Rectal smooth muscle tissue (tissue), 1 donor: ENCODE results near the gene KRTAP10-11.
"Not testable (repeated sequence)": the region's sequence is repeated elsewhere in the genome, so short reads cannot be mapped to it uniquely, and the experiment has no call there.

Experiments
- H3K27ac ChIP-seq: one replicate; pipeline ENCODE4 v1.7.0; 2013; ENCODE audit warnings: low read depth, low read length, inconsistent platforms
- H3K27me3 ChIP-seq: one replicate; pipeline ENCODE4 v1.7.0; 2013; ENCODE audit warnings: low read length; ENCODE audit not compliant: control insufficient read depth, insufficient read depth
- H3K36me3 ChIP-seq: one replicate; pipeline ENCODE4 v1.7.0; 2013; ENCODE audit warnings: low read length; ENCODE audit not compliant: control insufficient read depth, insufficient read depth
- H3K4me1 ChIP-seq: one replicate; pipeline ENCODE4 v1.7.0; 2013; ENCODE audit warnings: low read length; ENCODE audit not compliant: control insufficient read depth, insufficient read depth
- H3K4me3 ChIP-seq: one replicate; pipeline ENCODE4 v1.7.0; 2013; ENCODE audit warnings: low read length
- H3K9ac ChIP-seq: one replicate; pipeline ENCODE4 v1.7.0; 2013; ENCODE audit warnings: low read length

The KRTAP10-11 gene

DNA sequence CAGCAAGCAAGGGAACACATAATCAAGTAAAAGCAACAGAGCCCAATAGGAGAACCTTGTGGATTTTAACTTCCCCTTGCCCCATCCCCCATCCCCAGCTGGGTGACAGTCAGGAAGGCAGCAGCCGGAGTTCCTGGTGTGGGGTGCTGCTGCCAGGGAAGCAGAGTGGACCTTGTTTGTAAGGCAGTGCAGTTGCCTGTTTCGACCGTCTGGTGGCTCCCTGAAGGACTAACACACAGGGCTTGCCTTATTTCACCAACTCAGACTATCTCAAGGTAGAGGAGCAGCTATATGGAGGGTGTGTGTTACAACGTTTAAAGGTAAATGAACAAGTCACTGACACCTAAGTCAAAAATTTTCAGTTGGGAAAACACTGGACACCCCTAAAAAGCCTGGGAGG, 27.7 kb upstream of the KRTAP10-11 start:
- H3K27me3 ChIP-seq = no peaks in the 10 kb centered on the region
- no peaks in the 10 kb centered on the region for H3K36me3 ChIP-seq
- H3K9ac ChIP-seq = no peak overlapping the region
- H3K4me3 ChIP-seq = no peak overlapping the region
- no peak overlapping the region for H3K27ac ChIP-seq
- H3K4me1 ChIP-seq = no peaks in the 10 kb centered on the region

DNA sequence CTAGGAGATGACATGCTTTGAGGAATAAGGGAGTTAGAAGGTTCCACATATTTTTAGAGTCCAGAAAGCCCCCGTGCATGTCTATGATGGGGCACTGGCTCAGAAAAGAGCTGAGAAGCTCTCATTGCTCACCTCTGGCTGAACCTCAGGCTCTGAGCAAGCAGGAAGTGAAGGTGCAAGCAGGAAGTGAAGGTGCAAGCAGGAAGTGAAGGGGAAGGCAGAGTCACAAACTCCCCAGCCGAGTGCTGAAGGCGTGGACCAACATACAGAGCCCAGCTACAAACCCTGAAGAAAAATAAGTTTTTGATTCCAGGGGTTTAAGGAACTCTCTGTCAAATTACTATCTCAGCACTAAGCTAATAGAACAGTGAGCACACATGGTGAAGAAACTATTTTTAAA, 27.3 kb upstream of the KRTAP10-11 start:
- H3K27ac ChIP-seq = no peak overlapping the region
- H3K4me1 ChIP-seq = no peaks in the 10 kb centered on the region
- H3K27me3 ChIP-seq = no peaks in the 10 kb centered on the region
- H3K9ac ChIP-seq = no peak overlapping the region
- no peaks in the 10 kb centered on the region for H3K36me3 ChIP-seq
- H3K4me3 ChIP-seq = no peak overlapping the region

DNA sequence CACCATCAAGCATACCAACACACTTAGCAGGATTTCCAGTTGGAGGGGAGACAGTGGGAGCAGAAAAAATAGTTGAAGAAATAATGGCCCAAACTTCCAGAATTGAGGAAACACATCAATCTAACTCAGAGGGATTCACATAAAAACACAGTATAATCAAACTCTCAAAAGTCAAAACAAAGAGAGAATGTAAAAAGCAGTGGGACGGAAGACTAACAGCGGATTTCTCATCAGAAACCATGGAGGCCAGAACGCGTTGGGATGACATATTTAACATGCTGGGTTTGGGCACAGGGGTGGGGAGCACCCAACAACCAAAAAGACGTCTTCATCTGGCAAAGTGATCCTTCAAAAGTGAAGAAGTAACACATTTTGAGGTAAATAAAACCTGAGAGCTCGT, 26.3 kb upstream of the KRTAP10-11 start:
- Histone ChIP-seq H3K36me3 (no peaks in the 10 kb centered on the region), H3K9ac (no peak overlapping the region), H3K4me1 (no peaks in the 10 kb centered on the region), H3K4me3 (no peak overlapping the region), H3K27ac (no peak overlapping the region), H3K27me3 (no peaks in the 10 kb centered on the region)

DNA sequence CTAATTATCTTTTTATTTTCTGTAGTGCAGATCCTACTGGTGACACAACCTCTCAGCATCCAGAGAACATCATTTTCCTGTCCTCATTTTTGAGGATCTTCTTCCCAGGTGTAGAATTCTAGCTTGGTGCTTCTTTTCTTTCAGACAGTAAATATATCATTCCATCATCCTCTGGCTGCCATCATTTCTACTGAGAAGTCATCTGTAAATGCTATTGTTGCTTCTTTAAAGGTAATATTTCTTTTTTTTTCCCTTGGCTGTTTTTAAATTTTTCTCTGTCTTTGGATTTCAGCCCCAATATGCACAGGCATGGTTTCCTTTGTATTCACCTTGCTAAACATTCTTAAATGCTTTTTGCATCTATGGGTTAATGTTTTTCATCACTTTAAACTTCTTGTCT, 22.6 kb upstream of the KRTAP10-11 start:
- no peak overlapping the region for H3K27ac ChIP-seq
- no peaks in the 10 kb centered on the region for H3K4me1 ChIP-seq
- no peaks in the 10 kb centered on the region for H3K27me3 ChIP-seq
- no peaks in the 10 kb centered on the region for H3K36me3 ChIP-seq
- H3K9ac ChIP-seq = no peak overlapping the region
- no peak overlapping the region for H3K4me3 ChIP-seq

DNA sequence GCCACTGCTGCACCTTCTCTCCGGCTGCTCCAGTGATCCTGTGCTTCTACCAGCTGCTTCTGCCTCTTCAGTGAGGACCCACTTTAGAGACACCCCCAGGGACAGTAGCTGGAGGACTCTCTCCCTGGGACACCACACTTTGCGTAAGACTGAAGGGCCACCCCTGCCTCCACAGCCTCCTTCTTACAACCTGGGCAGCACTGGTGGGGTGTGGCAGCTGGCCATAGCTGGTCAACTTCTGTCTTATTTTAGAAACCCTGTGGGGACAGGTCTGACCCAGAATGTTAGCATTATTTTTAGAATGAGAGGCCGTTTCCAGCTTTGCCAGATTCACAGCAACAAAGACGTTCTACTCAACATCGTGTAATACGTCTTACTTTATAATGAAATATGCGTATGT, 20.5 kb upstream of the KRTAP10-11 start:
- Histone ChIP-seq H3K36me3 (no peaks in the 10 kb centered on the region), H3K4me3 (no peak overlapping the region), H3K27me3 (no peaks in the 10 kb centered on the region), H3K9ac (no peak overlapping the region), H3K27ac (no peak overlapping the region), H3K4me1 (no peaks in the 10 kb centered on the region)

DNA sequence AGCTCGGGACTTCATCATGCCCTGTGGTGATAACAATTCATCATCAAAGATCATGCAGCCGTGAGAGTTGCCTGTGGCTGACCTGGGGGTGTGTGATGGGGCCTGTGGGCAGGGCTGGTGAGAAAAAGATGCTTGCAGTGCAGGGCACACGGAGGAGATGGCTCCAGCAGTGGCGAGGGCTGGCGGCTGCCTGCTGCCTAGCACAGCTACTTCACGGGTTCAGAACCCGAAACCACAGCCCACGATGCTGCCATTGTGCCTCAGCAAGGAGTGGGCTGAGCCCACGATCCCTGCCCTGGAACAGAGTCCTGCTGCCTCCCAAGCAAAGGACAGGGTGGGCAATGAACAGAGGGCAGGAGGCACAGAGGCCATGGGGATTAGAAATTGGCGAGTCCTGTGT, 20.0 kb upstream of the KRTAP10-11 start:
- no peaks in the 10 kb centered on the region for H3K4me1 ChIP-seq
- H3K36me3 ChIP-seq = no peaks in the 10 kb centered on the region
- no peak overlapping the region for H3K27ac ChIP-seq
- no peak overlapping the region for H3K4me3 ChIP-seq
- H3K27me3 ChIP-seq = no peaks in the 10 kb centered on the region
- no peak overlapping the region for H3K9ac ChIP-seq

DNA sequence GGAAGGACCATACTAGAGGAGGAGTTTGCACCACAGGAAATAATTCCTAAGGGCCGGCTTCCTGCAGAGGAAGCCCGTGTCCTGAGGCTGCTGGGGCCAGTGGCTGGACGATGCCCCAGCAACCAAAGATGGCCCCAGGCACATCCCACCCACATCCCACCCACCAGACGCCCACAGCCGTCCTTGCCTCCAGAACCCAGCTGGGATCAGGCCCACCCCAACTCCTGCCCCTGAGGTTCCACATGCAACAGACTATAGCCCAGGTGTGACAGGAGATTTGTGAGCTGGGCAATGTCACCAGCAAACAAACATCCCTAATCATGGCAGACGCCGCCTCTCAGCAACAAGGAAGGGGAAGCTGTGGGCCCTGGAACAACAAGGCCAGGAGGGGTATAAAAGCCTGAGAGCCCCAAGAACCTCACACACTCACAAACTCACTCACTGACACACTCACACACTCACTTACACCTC, 19.5 kb upstream of the KRTAP10-11 start, which contains the start of gene KRTAP10-9:
Gene KRTAP10-9 (plus strand): TSS at position 421 of the 471 bp plus-strand sequence. CDS start 79 bp downstream, outside the sequence.
- no peak within 1 kb of the TSS for H3K4me3 ChIP-seq
- no peaks in the 10 kb centered on the region for H3K36me3 ChIP-seq
- no peak within 1 kb of the TSS for H3K9ac ChIP-seq
- H3K27me3 ChIP-seq = no peaks in the 10 kb centered on the region
- H3K4me1 ChIP-seq = no peaks in the 10 kb centered on the region
- no peak within 1 kb of the TSS for H3K27ac ChIP-seq

DNA sequence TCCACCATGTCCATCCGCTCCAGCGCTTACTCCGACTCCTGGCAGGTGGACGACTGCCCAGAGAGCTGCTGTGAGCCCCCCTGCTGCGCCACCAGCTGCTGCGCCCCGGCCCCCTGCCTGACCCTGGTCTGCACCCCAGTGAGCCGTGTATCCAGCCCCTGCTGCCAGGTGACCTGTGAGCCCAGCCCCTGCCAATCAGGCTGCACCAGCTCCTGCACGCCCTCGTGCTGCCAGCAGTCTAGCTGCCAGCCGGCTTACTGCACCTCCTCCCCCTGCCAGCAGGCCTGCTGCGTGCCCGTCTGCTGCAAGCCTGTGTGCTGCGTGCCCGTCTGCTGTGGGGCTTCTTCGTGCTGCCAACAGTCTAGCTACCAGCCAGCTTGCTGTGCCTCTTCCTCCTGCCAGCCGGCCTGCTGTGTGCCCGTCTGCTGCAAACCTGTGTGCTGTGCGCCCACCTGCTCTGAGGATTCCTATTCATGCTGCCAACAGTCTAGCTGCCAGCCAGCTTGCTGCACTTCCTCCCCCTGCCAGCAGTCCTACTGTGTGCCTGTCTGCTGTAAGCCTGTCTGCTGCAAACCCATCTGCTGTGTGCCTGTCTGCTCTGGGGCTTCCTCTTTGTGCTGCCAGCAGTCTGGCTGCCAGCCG, 18.9 kb upstream of the KRTAP10-11 start:
- not testable (repeated sequence) for H3K4me1 ChIP-seq, H3K27me3 ChIP-seq, H3K4me3 ChIP-seq, H3K27ac ChIP-seq, H3K9ac ChIP-seq, H3K36me3 ChIP-seq

DNA sequence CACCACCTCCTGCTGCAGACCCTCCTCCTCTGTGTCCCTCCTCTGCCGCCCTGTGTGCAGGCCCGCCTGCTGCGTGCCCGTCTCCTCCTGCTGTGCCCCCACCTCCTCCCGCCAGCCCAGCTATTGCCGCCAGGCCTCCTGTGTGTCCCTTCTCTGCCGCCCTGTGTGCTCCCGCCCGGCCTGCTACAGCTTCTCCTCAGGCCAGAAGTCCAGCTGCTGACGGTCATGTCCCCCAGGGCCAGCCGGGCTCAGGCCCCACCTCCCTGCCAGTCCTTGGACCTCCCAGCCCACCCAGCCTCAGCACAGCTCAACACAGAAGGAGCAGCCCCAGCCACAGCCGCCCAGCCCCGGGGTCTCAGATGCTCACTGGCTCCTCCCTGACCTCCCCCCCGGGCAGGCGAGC, 18.4 kb upstream of the KRTAP10-11 start:
- H3K27ac ChIP-seq, H3K9ac ChIP-seq, H3K4me1 ChIP-seq, H3K36me3 ChIP-seq, H3K27me3 ChIP-seq, H3K4me3 ChIP-seq: not testable (repeated sequence)

DNA sequence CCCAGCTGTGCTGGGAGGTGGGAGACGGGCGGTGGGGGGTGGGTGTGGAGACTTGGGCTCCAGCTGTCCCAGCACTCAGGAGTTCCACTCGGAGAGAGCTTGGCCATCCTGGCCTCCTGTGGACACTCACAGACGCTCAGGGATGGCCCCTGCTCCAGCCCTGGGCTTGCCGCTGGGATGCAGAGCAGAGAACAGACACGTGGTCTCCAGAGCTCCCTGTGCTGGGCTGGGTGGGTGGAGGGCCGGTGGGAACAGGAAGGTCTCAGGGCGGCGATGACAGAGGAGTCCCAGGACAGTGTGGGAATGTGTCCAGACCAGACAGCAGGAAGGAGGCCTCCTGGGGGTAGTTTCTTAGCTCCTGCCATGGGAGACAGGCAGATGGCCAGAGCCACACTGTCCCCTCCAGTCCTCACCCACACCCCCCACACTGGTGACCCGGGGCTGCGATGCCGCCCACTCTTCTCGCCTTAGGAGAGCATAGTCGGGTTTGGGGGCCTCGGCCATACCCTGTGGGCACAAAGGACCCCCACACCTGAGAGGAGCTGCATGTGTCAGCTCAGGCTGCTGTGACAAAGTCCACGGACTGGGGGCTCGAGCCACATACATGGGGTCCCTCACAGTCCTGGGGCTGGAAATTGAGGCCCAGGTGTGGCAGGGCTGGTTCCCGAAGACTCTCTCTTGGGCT, 17.4 kb upstream of the KRTAP10-11 start:
- Histone ChIP-seq H3K27ac (no peak overlapping the region), H3K27me3 (no peaks in the 10 kb centered on the region), H3K9ac (no peak overlapping the region), H3K4me3 (no peak overlapping the region), H3K4me1 (no peaks in the 10 kb centered on the region), H3K36me3 (no peaks in the 10 kb centered on the region)

DNA sequence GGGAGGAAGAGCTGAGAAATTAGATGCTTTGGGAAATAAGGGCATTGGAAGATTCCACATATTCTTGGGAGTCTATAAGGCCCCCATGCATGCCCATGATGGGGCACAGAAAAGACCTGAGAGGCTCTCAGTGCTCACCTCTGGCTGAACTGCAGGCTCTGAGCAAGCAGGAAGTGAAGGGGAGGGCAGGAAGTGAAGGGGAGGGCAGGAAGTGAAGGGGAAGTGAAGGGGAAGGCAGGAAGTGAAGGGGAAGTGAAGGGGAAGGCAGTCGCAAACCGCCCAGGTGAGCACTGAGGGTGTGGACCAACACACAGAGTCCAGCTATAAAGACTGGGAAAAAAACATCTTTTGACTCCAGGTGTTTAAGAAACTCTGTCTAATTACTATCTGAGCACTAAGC, 15.8 kb upstream of the KRTAP10-11 start:
- no peak overlapping the region for H3K4me3 ChIP-seq
- H3K4me1 ChIP-seq = no peaks in the 10 kb centered on the region

DNA sequence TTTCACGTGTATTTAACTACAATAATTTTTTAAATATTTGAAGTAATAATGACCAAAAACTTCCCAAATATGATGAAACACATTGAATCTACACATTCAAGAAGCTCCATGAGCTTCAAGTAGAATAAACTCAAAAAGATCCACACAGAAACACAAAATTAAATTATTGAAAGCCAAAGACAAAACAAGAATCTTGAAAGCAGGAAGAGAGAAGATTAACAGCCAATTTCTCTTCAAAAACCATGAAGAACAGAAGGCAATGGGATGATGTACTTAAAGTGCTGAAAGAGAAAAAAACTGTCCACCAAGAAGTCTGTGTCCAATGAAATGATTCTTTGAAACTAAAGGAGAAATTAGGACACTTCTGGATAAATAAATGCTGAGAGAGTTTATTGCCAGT, 14.1 kb upstream of the KRTAP10-11 start:
- Histone ChIP-seq H3K36me3 (no peaks in the 10 kb centered on the region), H3K4me3 (no peak overlapping the region), H3K4me1 (no peaks in the 10 kb centered on the region), H3K27me3 (no peaks in the 10 kb centered on the region), H3K9ac (no peak overlapping the region), H3K27ac (no peak overlapping the region)

More for the DNA sequence above, 15.8 kb upstream of the KRTAP10-11 start:
- H3K27me3 ChIP-seq = no peaks in the 10 kb centered on the region
- H3K27ac ChIP-seq = no peak overlapping the region
- no peaks in the 10 kb centered on the region for H3K36me3 ChIP-seq
- no peak overlapping the region for H3K9ac ChIP-seq
